ENCODE data around the gene ATAD3B.
"Not testable (repeated sequence)": the region's sequence is repeated elsewhere in the genome, so short reads cannot be mapped to it uniquely, and the experiment has no call there.

The ATAD3B gene

GRCh38 chr1:1479547-1480487, 8.3 kb downstream of the ATAD3B start:
- no peak for DNase-seq (ENCODE audit: low read depth, low spot score)

- DNase-seq (ENCODE audit: low read depth, low spot score) = not testable (repeated sequence)
Observed at GRCh38 chr1:1480488-1480867, 8.9 kb downstream of the ATAD3B start.

- DNase-seq (ENCODE audit: low read depth, low spot score) = not testable (repeated sequence)
Observed at GRCh38 chr1:1481811-1482210, 10.2 kb downstream of the ATAD3B start.

- no peak for DNase-seq (ENCODE audit: low read depth, low spot score)
Observed at GRCh38 chr1:1482856-1483255, 11.3 kb downstream of the ATAD3B start.

DNA sequence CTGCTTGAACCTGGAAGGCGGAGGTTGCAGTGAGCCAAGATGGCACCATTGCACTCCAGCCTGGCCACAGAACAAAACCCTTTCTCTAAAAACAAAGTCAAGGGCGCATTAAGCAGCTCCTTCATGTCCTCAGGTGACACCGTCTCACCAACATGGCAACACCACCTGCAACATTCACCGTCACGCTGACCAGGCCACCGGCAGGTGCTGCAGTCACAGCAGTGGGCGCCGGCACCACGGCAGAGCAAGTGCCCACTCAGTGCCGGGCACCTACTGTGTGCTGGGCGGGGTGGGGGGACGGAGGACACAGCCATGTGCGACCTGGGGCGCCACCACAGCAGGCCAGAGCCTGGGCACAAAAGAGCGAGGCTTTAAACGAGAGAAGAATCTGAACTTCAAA, 12.1 kb downstream of the ATAD3B start:
- DNase-seq (ENCODE audit: low read depth, low spot score) = no peak

DNA sequence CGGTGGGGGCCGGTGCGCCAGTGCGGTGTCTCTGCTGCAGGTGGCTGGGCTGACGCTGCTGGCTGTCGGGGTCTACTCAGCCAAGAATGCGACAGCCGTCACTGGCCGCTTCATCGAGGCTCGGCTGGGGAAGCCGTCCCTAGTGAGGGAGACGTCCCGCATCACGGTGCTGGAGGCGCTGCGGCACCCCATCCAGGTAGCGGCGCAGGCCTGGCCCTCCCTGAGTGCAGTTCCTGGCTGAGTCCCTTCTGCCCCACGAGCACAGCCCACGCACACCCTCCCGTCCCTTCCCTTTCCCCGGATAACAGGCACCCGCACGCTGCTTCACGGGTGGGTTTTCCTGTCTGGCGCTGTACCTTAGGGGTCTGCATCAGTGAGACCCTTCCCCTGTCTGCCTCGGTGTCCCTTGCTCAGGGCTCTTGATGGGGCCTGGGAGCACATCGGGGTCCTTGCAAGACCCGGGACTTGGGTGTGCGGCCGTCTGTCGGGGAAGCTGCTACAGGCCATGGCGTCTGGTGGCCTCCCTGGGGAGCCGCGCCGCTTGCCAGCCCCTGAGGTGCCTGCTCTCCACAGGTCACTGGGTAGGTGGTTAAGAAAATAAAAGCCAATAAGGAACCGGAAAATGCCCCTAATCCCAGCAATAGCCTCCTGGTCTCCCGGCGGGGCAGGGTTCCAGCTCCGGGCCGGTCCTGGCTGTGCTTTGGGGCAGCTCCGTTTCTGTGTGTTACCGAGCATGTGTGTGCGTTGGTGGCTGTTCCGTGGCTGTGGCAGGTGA, 13.6 kb downstream of the ATAD3B start:
- DNase-seq (ENCODE audit: low read depth, low spot score) = not testable (repeated sequence)

GRCh38 chr1:1485755-1486317, 14.3 kb downstream of the ATAD3B start:
- not testable (repeated sequence) for DNase-seq (ENCODE audit: low read depth, low spot score)

- DNase-seq (ENCODE audit: low read depth, low spot score) = no peak
Observed at GRCh38 chr1:1487701-1488100, 16.1 kb downstream of the ATAD3B start.

- no peak for DNase-seq (ENCODE audit: low read depth, low spot score)
Observed at GRCh38 chr1:1489231-1489630, 17.7 kb downstream of the ATAD3B start.

DNA sequence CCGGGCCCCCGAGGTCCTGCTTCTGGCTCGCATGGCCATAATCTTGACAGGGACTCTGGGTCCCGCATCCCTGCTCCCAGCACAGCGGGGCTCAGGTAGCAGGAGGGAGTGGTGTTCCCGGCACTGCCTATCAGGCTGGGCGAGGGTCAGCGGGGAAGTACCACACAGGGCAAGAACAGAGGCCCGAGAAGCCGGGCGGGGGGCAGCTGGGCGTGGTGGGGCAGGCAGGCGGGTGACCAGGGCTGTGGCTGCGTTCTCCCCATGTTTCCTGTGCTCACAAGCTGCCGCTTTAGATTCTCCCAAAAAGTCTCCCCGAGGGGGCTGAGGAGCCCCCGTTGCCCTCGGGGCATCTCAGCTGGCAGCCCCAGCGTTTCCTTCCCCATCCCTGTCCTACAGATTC, 18.3 kb downstream of the ATAD3B start:
- DNase-seq (ENCODE audit: low read depth, low spot score) = no peak

- DNase-seq (ENCODE audit: low read depth, low spot score) = no peak
Observed at GRCh38 chr1:1490633-1491230, 19.2 kb downstream of the ATAD3B start.

DNA sequence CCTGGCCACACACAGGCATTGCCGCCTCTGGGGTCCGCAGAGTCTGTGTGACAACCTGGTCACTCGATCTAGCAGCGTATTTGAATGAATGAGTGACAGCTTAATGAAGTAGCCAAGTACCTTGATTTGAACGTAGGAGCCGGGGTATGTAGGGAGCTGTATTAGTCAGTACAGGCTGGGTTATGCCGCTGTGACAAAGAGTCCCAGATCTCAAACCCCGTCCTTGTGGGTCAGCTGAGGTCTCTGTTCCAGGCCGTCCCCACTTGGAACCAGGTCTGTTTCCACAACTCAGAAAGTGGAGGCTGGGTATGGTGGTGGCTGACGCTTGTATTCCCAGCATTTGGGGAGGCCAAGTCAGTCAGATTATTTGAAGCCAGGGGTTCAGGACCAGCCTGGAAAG, 20.0 kb downstream of the ATAD3B start:
- no peak for DNase-seq (ENCODE audit: low read depth, low spot score)

DNA sequence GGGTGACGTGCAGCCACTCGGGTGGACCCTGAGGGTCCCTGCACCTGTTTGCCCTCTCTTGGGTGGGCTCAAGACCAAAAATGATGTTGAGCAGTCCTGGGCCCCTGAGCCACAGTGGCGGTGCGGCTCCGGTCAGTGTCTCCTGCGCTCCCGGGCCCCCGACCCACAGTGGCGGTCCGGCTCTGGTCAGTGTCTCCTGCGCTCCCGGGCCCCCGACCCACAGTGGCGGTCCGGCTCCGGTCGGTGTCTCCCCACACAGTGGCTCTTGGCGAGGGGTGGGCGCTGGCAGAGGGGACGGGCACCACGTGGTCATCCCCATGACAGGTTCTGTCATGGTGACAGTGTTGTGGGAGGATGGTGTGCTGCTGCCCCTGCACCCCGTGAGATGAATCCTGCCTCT, 22.7 kb downstream of the ATAD3B start:
- not testable (repeated sequence) for DNase-seq (ENCODE audit: low read depth, low spot score)

DNA sequence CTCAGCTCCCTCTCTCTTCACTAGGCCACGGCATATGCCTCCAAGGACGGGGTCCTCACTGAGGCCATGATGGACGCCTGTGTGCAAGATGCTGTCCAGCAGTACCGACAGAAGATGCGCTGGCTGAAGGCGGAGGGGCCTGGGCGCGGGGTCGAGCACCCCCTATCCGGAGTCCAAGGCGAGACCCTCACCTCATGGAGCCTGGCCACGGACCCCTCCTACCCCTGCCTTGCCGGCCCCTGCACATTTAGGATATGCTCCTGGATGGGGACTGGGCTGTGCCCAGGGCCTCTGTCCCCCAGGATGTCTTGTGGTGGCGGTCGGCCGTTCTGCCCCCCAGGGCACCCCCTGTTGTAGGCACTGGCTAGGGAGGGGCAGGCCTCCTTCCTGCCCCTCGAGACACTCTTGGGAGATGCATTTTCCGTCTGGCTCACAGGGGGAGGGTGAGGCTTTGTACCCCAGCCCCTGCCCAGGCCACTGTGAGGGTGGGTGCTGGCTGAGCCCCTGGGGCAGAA, 24.0 kb downstream of the ATAD3B start:
- not testable (repeated sequence) for DNase-seq (ENCODE audit: low read depth, low spot score)

- not testable (repeated sequence) for DNase-seq (ENCODE audit: low read depth, low spot score)
Observed at GRCh38 chr1:1504777-1505365, 33.3 kb downstream of the ATAD3B start.

GRCh38 chr1:1505366-1505798, 33.8 kb downstream of the ATAD3B start:
- not testable (repeated sequence) for DNase-seq (ENCODE audit: low read depth, low spot score)

DNA sequence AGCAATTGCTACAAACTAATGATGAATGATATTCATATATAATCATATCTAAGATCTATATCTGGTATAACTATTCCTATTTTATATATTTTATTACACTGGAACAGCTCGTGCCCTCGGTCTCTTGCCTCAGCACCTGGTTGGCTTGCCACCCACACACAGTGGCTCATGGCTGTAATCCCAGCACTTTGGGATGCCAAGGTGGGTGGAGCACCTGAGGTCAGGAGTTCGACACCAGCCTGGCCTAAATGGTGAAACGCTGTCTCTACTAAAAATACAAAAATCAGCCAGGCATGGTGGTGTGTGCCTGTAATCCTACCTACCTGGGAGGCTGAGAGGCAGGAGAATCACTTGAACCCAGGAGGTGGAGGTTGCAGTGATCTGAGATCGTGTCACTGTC, 34.2 kb downstream of the ATAD3B start:
- DNase-seq (ENCODE audit: low read depth, low spot score) = not testable (repeated sequence)

- DNase-seq (ENCODE audit: low read depth, low spot score) = no peak
Observed at GRCh38 chr1:1507305-1507704, 35.7 kb downstream of the ATAD3B start.

DNA sequence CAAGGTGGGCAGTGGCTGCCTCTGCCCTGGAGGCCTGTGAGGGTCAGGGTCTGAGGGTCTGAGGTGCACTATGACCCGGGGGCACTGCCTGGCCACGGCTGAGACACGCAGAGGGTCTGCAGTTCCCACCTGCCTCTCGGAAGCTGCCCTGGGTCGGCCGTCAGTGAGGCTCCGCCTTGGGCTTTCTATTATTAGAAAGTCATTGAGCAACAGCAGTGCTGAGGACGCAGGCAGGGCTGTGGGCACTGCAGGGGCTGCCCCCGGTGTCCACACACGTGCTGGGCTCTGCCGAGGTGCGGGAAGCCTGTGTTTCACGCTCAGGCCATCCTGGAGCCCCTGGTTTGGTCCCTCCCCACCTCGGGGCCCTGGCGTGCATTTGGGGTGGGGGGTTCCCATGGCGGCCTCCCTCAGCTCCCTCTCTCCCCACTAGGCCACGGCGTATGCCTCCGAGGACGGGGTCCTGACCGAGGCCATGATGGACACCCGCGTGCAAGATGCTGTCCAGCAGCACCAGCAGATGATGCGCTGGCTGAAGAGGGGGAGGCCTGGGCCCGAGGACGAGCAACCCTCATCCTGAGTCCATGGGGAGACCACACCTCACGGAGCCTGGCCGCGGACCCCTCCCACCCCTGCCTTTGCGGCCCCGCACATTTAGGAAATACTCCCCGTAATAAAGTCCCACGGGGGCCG, 37.4 kb downstream of the ATAD3B start:
- not testable (repeated sequence) for DNase-seq (ENCODE audit: low read depth, low spot score)

DNA sequence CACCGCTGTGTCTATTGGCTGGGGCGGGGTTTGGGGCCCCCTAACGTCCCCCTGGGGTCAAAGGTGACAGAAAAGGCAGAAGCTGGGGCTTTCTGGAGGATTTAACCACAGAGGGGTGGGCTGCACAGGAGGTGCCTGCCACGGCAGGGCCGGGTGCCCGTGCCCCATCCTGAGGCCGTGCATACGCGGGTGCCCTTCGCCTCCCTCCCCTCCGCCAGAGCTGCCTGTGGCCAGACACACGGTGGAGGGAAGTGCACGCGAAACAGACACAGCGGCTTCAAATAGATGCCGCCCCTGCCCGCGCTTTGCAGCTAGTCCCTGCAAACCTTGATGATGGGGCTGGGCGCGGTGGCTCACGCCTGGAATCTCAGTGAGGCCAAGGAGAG, 37.9 kb downstream of the ATAD3B start:
- DNase-seq (ENCODE audit: low read depth, low spot score) = not testable (repeated sequence)

Data from brain pericyte (primary cell).